Stomach (tissue), 4 donors: ENCODE results near the gene ZNF316.

Experiments
- CTCF ChIP-seq, 7 experiments: fragments of 450-650 bp in 4 of 7; fragments of 200-600 bp in 3 of 7; sonication (generic) in 3 of 7; IDR thresholded peaks; one replicate each; pipeline ENCODE4 v1.5.1; 2016 to 2019; ENCODE audit warnings: antibody characterized with exemption in 7 of 7, control low read depth in 2 of 7, mild to moderate bottlenecking in 1 of 7
- POLR2A ChIP-seq, 4 donors: fragments of 450-650 bp; IDR thresholded peaks; one replicate each; pipeline ENCODE4 v1.6.1; 2016; ENCODE audit warnings: antibody characterized with exemption in 4 of 4, control low read depth in 2 of 4, mild to moderate bottlenecking in 1 of 4, moderate library complexity in 1 of 4

GRCh38 chr7:6648066-6648814 lies 11.1 kb downstream of the ZNF316 start:
- no peak for TF ChIP-seq CTCF (IDR thresholded peaks at IDR 0.05)
- no peak for TF ChIP-seq POLR2A (IDR thresholded peaks at IDR 0.05)
